Keratinocyte (primary cell): ENCODE measurements around the gene CDC42BPG. TPM values are rescaled to one million over a fixed set of nuclear protein-coding genes. Genes with fewer than 3 reads are reported as not detected.

Experiments used
- DNase-seq: peaks from one replicate; pipeline ENCODE4 v3.0.0-alpha.2; 2011; ENCODE audit warnings: low read depth, missing footprints, low spot score
- FAIRE-seq: peaks from 2 replicates; lab custom pipeline; 2011; peaks lifted over from hg19 to GRCh38; lab: Jason Lieb, UNC
- H2AFZ ChIP-seq: 2 replicates; pipeline ENCODE4 v1.6.0; 2012; ENCODE audit warnings: low read length, control low read depth, inconsistent platforms; ENCODE audit not compliant: control insufficient read depth
- H3K27ac ChIP-seq: 2 replicates; pipeline ENCODE4 v1.5.1; 2011; ENCODE audit warnings: low read length; ENCODE audit not compliant: control insufficient read depth, insufficient read depth
- H3K27me3 ChIP-seq: 3 replicates; pipeline ENCODE4 v1.6.0; 2011; ENCODE audit warnings: low read length; ENCODE audit not compliant: control insufficient read depth, insufficient read depth; ENCODE audit errors: extremely low read depth
- H3K36me3 ChIP-seq, 2 experiments: 2 replicates in 1 of 2; 3 replicates in 1 of 2; pipeline ENCODE4 v1.5.1; 2011; ENCODE audit warnings: low read length in 2 of 2, mild to moderate bottlenecking in 1 of 2; ENCODE audit not compliant: control insufficient read depth in 2 of 2, insufficient read depth in 2 of 2; ENCODE audit errors: extremely low read depth in 1 of 2
- H3K4me1 ChIP-seq: 3 replicates; pipeline ENCODE4 v1.5.1; 2011; ENCODE audit warnings: low read length; ENCODE audit not compliant: control insufficient read depth, insufficient read depth; ENCODE audit errors: extremely low read depth
- H3K4me2 ChIP-seq: 3 replicates; pipeline ENCODE4 v1.6.0; 2011; ENCODE audit warnings: low read depth, low read length; ENCODE audit not compliant: control insufficient read depth, insufficient read depth; ENCODE audit errors: extremely low read depth
- H3K4me3 ChIP-seq, 3 experiments: fragments of 200-600 bp in 1 of 3; sonication (generic) in 1 of 3; 2 replicates in 2 of 3; 3 replicates in 1 of 3; pipeline ENCODE4 v1.5.1; 2011 to 2016; ENCODE audit warnings: low read length in 3 of 3, mild to moderate bottlenecking in 3 of 3, control low read depth in 2 of 3, inconsistent platforms in 1 of 3, low read depth in 1 of 3, mixed read lengths in 1 of 3, mixed run types in 1 of 3, moderate library complexity in 1 of 3; ENCODE audit not compliant: control insufficient read depth in 2 of 3, insufficient read depth in 2 of 3; ENCODE audit errors: extremely low read depth in 1 of 3
- H3K79me2 ChIP-seq: 2 replicates; pipeline ENCODE4 v1.6.0; 2012; ENCODE audit warnings: low read length; ENCODE audit not compliant: control insufficient read depth, insufficient read depth
- H3K9ac ChIP-seq: 3 replicates; pipeline ENCODE4 v1.6.0; 2011; ENCODE audit warnings: low read length; ENCODE audit not compliant: control insufficient read depth, insufficient read depth; ENCODE audit errors: extremely low read depth
- H3K9me1 ChIP-seq: 3 replicates; pipeline ENCODE4 v1.6.0; 2011; ENCODE audit warnings: low read length; ENCODE audit not compliant: control insufficient read depth, insufficient read depth; ENCODE audit errors: extremely low read depth
- H3K9me3 ChIP-seq: 2 replicates; pipeline ENCODE4 v1.5.1; 2012; ENCODE audit warnings: low read depth, low read length; ENCODE audit not compliant: control insufficient read depth
- H4K20me1 ChIP-seq: 3 replicates; pipeline ENCODE4 v1.6.0; 2011; ENCODE audit warnings: low read length; ENCODE audit not compliant: control insufficient read depth, insufficient read depth; ENCODE audit errors: extremely low read depth
- EZH2 ChIP-seq: IDR thresholded peaks from one replicate; pipeline ENCODE4 v1.6.1; 2012; ENCODE audit warnings: inconsistent platforms, mild to moderate bottlenecking, low read length, moderate library complexity
- dilution Hi-C: fragments of 300-500 bp; cut with MboI; formaldehyde crosslinking; loops from one replicate; pipeline ENCODE4 v1.7.0; 2020; ENCODE audit warnings: low sequenced_read_pairs; ENCODE audit not compliant: extremely low pct_ligation_motif_present
- polyA plus RNA-seq, 5 experiments: library from polyadenylated mRNA; depleted of rRNA in 3 of 5; stranded (reverse) in 3 of 5; stranded (forward) in 1 of 5; unstranded in 1 of 5; fragments of >200 nt; gene quantifications; 1 replicate in 1 of 5; 2 replicates in 3 of 5; 3 replicates in 1 of 5; pipeline versions ENCODE4 v1.2.1 to v1.2.3, GENCODE V29; 2011 to 2012; ENCODE audit warnings: missing spikeins in 2 of 5, low read depth in 1 of 5, low replicate concordance in 1 of 5
- TF ChIP-seq, protein P1 (sequence below), 3 experiments: IDR thresholded peaks in 1 of 3; conservative IDR thresholded peaks in 1 of 3; optimal IDR thresholded peaks in 1 of 3; 2 replicates in 2 of 3; 3 replicates in 1 of 3; pipeline versions ENCODE3 to v1.5.1; 2011; ENCODE audit warnings: low read length in 3 of 3, mild to moderate bottlenecking in 3 of 3, moderate library complexity in 2 of 3, control low read depth in 1 of 3, inconsistent platforms in 1 of 3; ENCODE audit not compliant: insufficient read depth in 2 of 3; ENCODE audit errors: extremely low read depth in 1 of 3

Gene CDC42BPG
- polyA plus RNA-seq, 1 donor (not counting 4 experiments of a cell fraction or from before 2014, with no cell fraction given): 2.5 TPM

DNA sequence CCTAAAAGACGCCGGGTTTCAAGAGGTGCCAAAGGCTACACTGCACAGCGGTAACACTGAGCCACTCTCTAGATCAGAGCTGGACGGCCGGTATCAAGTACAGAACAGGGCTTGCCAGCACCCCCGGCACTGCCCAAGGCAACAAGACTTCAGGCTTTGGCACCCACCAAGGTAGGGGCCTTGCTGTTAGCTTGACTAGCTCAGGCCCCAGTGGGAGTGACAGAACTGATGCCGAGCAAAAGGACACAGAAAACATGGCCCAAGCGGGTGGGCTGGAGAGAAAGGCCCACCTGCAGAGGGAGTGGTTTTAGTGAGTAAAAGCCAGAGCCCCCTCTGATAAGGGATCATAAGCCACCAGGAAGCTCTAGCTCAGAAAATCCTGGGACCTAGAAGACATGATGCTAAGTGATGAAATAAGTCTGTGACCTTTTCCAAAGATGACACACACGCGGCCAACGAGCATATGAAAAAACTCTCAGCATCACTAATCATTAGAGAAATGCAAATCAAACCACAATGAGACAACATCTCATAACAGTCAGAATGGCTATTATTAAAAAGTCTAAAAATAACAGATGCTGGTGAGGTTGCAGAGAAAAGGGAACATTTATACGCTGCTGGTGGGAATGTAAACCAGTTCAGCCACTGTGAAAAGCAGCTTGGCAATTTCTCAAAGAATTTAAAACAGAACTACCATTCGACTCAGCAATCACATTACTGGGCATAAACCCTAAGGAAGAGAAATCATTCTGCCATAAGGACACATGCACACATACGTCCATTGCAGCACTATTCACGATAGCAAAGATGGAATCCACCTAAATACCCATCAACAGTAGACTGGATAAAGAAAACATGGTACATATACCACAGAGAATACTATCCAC is 21.1 kb upstream of the CDC42BPG start:
- no peak for DNase-seq
- peaks cover 77% of the 10 kb centered on the region for H3K4me1 ChIP-seq
- peak; percentile 41 for FAIRE-seq
- no peak overlapping the region for H3K4me2 ChIP-seq
- peak overlapping the region; percentile 74 for H3K27ac ChIP-seq
- dilution Hi-C loops: no loop called here
- H4K20me1 ChIP-seq: peaks cover 11% of the 10 kb centered on the region
- H3K9ac ChIP-seq: peak overlapping the region; percentile 60
- TF ChIP-seq EZH2: no peak
- TF ChIP-seq, protein P1, sequence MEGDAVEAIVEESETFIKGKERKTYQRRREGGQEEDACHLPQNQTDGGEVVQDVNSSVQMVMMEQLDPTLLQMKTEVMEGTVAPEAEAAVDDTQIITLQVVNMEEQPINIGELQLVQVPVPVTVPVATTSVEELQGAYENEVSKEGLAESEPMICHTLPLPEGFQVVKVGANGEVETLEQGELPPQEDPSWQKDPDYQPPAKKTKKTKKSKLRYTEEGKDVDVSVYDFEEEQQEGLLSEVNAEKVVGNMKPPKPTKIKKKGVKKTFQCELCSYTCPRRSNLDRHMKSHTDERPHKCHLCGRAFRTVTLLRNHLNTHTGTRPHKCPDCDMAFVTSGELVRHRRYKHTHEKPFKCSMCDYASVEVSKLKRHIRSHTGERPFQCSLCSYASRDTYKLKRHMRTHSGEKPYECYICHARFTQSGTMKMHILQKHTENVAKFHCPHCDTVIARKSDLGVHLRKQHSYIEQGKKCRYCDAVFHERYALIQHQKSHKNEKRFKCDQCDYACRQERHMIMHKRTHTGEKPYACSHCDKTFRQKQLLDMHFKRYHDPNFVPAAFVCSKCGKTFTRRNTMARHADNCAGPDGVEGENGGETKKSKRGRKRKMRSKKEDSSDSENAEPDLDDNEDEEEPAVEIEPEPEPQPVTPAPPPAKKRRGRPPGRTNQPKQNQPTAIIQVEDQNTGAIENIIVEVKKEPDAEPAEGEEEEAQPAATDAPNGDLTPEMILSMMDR (optimal IDR thresholded peaks at IDR 0.05 in 1 of 3, IDR thresholded peaks at IDR 0.05 in 1 of 3, conservative IDR thresholded peaks at IDR 0.05 in 1 of 3; ENCODE audit: extremely low read depth in 1 of 3, insufficient read depth in 2 of 3, low read length in 3 of 3): no peak
- no peaks in the 10 kb centered on the region for H3K9me3 ChIP-seq
- no peak overlapping the region for H3K4me3 ChIP-seq
- peaks cover 8 to 23% of the 10 kb centered on the region in 2 experiments for H3K36me3 ChIP-seq
- peaks cover 80% of the 10 kb centered on the region for H3K79me2 ChIP-seq
- peaks cover 14% of the 10 kb centered on the region for H3K9me1 ChIP-seq
- H3K27me3 ChIP-seq: no peaks in the 10 kb centered on the region
- no peak overlapping the region for H2AFZ ChIP-seq

DNA sequence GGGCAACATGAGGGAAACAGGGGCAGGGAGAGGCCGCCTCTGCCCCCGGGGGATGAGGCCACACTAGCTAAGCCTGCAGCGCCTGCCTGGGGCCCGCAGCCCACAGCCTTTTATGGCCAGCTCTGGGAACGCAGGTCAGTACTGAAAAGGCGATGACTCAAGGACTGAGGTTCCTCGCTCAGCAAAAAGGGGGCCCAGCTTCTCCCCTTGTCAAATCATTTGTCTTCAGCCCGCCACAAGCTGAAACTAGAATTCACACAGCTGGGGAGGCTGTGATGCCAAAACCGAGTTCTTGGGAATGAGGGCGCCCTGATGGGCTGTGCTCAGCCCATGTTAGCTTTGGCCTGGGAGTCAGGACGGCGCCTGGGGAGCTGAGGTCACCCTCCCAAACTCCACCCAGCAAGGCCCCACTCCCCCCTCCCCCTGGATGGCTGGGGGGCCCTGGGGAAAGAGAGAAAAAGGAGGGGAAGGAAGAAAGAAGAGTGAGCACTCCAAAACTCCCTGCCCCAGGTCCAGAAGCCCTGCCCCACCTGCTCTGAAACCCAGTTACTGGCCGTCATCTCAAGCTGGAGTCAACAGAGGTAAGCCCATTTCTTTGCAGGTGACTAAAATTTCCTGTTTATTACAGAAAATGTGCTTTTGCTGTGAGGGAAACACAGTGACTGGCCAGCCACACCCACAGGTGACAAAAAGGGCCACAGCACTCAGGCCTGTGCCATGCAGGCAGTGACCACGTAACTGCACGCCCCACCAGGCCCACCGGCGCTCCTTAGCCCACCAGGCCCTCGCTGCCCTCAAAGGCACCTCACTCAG is 20.2 kb upstream of the CDC42BPG start:
- peak overlapping the region; percentile 74 for H3K4me2 ChIP-seq
- peaks cover 6% of the 10 kb centered on the region for H4K20me1 ChIP-seq
- no peak for TF ChIP-seq EZH2
- TF ChIP-seq, protein P1 (optimal IDR thresholded peaks at IDR 0.05 in 1 of 3, IDR thresholded peaks at IDR 0.05 in 1 of 3, conservative IDR thresholded peaks at IDR 0.05 in 1 of 3; ENCODE audit: extremely low read depth in 1 of 3, insufficient read depth in 2 of 3, low read length in 3 of 3): no peak
- H3K36me3 ChIP-seq: peaks cover 11 to 15% of the 10 kb centered on the region in 2 experiments
- dilution Hi-C loops: no loop called here
- peak overlapping the region in 2 of 3 experiments; percentile 4 to 23 for H3K4me3 ChIP-seq
- no peak overlapping the region for H2AFZ ChIP-seq
- H3K9me1 ChIP-seq: peaks cover 11% of the 10 kb centered on the region
- H3K79me2 ChIP-seq: peaks cover 80% of the 10 kb centered on the region
- no peaks in the 10 kb centered on the region for H3K9me3 ChIP-seq
- no peak for DNase-seq
- H3K27me3 ChIP-seq: no peaks in the 10 kb centered on the region
- FAIRE-seq: peak; percentile 59
- peaks cover 68% of the 10 kb centered on the region for H3K4me1 ChIP-seq
- H3K27ac ChIP-seq: peak overlapping the region; percentile 74
- peak overlapping the region; percentile 60 for H3K9ac ChIP-seq
